ENCODE measurements around the gene CEP41.

CEP41 gene

GRCh38 chr7:130429019-130429418, 11.8 kb downstream of the CEP41 start (continued):
- TF ChIP-seq ARNTL (CRISPR knock-in tag; IDR thresholded peaks at IDR 0.05; ENCODE audit: borderline replicate concordance, low read depth), result no peak
- no peak for TF ChIP-seq ZFP30 (CRISPR knock-in tag; IDR thresholded peaks at IDR 0.05)
- TF ChIP-seq TSHZ2 (CRISPR knock-in tag; IDR thresholded peaks at IDR 0.05), result no peak

- no peak for TF ChIP-seq CREB5 (CRISPR knock-in tag; IDR thresholded peaks at IDR 0.05; ENCODE audit: low read depth)
- no peak for TF ChIP-seq ZC3H10 (CRISPR knock-in tag; IDR thresholded peaks at IDR 0.05)
- no peak for TF ChIP-seq ISL1 (CRISPR knock-in tag; IDR thresholded peaks at IDR 0.05)
- TF ChIP-seq TOX (CRISPR knock-in tag; IDR thresholded peaks at IDR 0.05; ENCODE audit: borderline replicate concordance), result no peak
- TF ChIP-seq CSDC2 (CRISPR knock-in tag; IDR thresholded peaks at IDR 0.05), result no peak
- no peak for TF ChIP-seq PATZ1 (CRISPR knock-in tag; IDR thresholded peaks at IDR 0.05; ENCODE audit: borderline replicate concordance)
- no peak for TF ChIP-seq RARB (CRISPR knock-in tag; IDR thresholded peaks at IDR 0.05)
- TF ChIP-seq ZFP3 (CRISPR knock-in tag; IDR thresholded peaks at IDR 0.05), result no peak
- no peak for TF ChIP-seq ZFP30 (CRISPR knock-in tag; IDR thresholded peaks at IDR 0.05)
- no peak for TF ChIP-seq OSR1 (CRISPR knock-in tag; IDR thresholded peaks at IDR 0.05)
- no peak for TF ChIP-seq ARNTL (CRISPR knock-in tag; IDR thresholded peaks at IDR 0.05; ENCODE audit: borderline replicate concordance, low read depth)
- TF ChIP-seq POU6F1 (CRISPR knock-in tag; IDR thresholded peaks at IDR 0.05; ENCODE audit: borderline replicate concordance, low read depth), result no peak
- TF ChIP-seq TSHZ2 (CRISPR knock-in tag; IDR thresholded peaks at IDR 0.05), result no peak
- no peak for TF ChIP-seq GLIS3 (CRISPR knock-in tag; IDR thresholded peaks at IDR 0.05)
- no peak for TF ChIP-seq CSRNP3 (CRISPR knock-in tag; IDR thresholded peaks at IDR 0.05)
- no peak for TF ChIP-seq ZNF8 (CRISPR knock-in tag; IDR thresholded peaks at IDR 0.05)
- no peak for TF ChIP-seq ZNF70 (CRISPR knock-in tag; IDR thresholded peaks at IDR 0.05)
- no peak for TF ChIP-seq SNAI2 (CRISPR knock-in tag; IDR thresholded peaks at IDR 0.05)
- no peak for TF ChIP-seq ZNF565 (CRISPR knock-in tag; conservative IDR thresholded peaks at IDR 0.05; ENCODE audit: low read depth)
- ATAC-seq, result no peak
Observed at GRCh38 chr7:130426564-130426963, 14.3 kb downstream of the CEP41 start.

Measured in SK-N-SH treated with all-trans-retinoic acid at 6 μM for 48 hours (cell line).